HG03095 (cell line): ENCODE measurements around the gene SASH3.
"Not testable (repeated sequence)": the region's sequence is repeated elsewhere in the genome, so short reads cannot be mapped to it uniquely, and the experiment has no call there.

ENCODE experiments used
- ATAC-seq: cut with Tn5 transposase; IDR thresholded peaks from one replicate; pipeline ENCODE4 v1.9.1; 2021; ENCODE audit warnings: moderate library complexity; ENCODE audit not compliant: unreplicated experiment

SASH3 gene

GRCh38 chrX:129779747-129780146, at the start of gene SASH3:
SASH3 (plus strand) TSS chrX:129779949; CDS start chrX:129780098, 149 bp downstream.
- no peak for ATAC-seq

- no peak for ATAC-seq
Observed at GRCh38 chrX:129731228-129731627, 48.5 kb upstream of the SASH3 start.

- no peak for ATAC-seq
Observed at GRCh38 chrX:129732857-129733256, 46.9 kb upstream of the SASH3 start.

DNA sequence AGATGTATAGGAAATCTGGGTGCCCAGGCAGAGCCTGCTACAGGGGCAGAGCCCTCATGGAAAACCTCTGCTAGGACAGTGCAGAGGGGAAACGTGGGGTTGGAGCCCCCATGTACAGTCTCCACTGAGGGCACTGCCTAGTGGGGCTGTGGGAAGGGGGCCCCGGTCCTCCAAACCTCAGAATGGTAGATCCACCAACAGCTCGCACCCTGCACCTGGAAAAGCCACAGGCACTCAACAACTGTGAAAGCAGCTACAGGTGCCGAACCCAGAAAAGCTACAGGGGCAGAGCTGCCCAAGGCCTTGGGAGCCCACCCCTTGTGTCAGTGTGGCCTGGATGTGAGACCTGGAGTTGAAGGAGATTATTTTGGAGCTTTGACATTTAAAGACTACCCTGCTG, 46.4 kb upstream of the SASH3 start:
- ATAC-seq, result no peak

DNA sequence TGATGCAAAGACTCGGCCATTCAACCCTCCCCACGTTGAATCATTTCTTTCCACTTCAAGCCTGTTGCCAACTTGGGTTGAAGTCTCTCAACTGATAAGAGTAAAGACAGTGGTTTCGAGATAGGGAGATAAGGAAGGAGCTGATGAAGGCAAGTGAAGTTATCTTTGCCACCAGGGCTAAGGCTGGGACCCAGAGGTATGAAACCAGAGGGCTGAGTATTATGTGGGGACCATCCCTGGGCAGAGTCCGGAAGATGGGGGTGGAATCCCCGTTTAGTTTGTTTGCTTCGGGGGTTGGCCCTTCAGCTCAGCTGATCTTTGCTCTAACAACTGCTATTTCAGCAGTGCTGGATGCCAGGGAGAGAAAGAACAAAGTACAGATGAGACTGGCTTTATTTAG, 43.3 kb upstream of the SASH3 start:
- no peak for ATAC-seq

DNA sequence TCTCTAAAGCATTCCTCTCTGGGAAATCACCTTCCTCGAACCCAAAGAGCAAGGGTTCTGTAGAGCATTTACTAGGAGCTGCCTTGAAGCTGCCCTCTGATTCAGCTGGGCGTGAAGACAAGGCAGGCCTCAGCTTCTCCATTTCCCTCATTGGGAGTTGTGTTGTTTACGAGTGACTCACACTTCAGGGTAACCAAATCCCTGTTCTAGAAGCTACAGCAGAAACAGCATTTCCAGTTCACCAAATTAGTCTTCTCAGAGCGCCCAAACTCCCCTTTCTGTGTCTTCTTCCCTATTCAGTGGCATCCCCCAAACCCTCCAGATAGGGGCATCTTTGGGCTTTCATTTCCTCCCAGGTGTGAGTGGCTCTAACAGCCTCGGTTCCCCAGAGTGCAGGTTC, 41.8 kb upstream of the SASH3 start:
- no peak for ATAC-seq

GRCh38 chrX:129738466-129739308, 41.1 kb upstream of the SASH3 start, which contains the start of gene XPNPEP2:
XPNPEP2 (plus strand) TSS chrX:129738979; CDS start chrX:129739214, 235 bp downstream.
- no peak for ATAC-seq

DNA sequence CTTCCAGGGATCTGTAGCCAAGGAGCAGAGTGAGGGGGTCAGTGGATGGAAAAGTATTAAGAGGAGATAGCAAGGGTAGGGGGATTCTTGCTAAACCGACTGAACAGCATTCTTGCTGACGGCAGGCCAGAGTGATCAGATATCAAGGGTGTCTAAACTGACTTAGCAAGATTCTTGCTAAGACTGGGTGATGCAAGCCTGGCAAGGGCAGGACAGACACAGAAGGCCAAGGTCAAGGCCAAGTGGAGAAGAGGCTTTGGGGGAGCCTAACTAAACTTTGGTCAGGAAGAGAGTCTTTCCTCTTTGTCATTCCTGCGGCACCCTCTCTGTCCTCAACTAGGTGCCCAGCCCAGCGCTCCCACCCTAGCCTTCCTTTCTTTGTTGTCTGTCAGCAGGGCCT, 40.2 kb upstream of the SASH3 start:
- ATAC-seq, result no peak

- ATAC-seq, result no peak
Observed at GRCh38 chrX:129741880-129742758, 37.6 kb upstream of the SASH3 start.

- not testable (repeated sequence) for ATAC-seq
Observed at GRCh38 chrX:129742759-129743152, 37.0 kb upstream of the SASH3 start.

- ATAC-seq, result no peak
Observed at GRCh38 chrX:129743821-129744220, 35.9 kb upstream of the SASH3 start.

GRCh38 chrX:129744861-129745321, 34.9 kb upstream of the SASH3 start:
- no peak for ATAC-seq

DNA sequence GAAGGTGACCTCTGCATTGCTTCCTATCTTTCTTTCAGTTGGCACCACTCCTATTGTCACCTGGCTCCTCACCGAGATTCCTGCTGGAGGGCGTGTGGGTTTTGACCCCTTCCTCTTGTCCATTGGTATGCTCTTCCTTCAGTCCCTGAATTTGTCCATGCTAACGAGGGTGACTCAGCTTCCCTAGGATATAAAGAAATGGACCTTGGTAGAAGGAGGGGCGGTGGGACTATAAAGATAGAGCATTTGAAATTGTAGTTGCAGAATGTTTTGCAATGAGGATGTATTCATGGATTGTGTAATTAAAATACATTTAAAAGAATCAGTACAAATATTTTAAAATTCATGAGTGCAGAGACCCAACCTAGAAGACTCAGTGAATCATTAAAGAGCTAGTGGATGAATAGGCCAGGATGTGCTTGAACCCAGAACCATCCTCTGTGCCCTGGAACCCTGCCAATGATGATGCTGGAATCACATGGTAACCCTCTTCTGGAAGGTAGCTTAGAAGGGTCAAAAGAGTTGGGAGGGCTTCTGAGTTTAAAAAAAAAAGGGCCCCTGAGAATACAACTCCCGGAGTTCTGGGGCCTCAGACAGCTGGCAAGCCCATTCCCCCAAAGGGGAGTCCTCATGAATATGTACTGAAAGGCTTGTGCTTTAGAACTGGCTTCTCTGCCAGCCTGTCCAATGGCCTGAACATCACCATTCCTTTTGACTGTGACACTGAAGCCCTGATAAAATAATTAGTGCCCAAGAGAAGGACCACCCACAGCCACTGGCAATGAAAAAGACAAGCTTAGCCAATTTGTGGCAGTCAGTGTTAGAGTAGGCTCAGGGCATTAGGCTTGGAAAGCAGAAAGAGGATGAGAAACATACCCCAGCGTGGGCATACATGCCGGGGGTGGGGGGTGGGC, 32.9 kb upstream of the SASH3 start:
- ATAC-seq, result no peak

GRCh38 chrX:129747533-129747932, 32.2 kb upstream of the SASH3 start:
- ATAC-seq, result no peak

- ATAC-seq, result no peak
Observed at GRCh38 chrX:129748305-129748704, 31.4 kb upstream of the SASH3 start.

DNA sequence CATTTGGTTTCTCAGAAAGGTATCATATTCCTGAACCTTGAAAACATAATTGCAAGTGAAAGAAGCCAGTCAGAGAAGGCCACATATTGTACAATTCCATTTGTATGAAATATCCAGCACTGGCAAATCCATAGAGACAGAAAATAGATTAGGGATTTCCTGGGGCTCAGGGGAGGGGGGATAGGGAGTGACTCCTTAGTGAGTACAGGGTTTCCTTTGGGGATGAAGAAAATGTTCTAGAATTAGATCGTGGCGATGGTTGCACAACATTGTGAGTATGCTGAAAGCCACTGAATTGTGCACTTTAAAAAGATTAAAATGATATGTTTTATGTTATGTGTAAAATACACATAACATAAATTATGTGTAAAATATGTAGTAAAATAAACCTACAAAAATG, 30.7 kb upstream of the SASH3 start:
- ATAC-seq, result no peak

GRCh38 chrX:129750971-129751370, 28.8 kb upstream of the SASH3 start:
- no peak for ATAC-seq

- ATAC-seq, result no peak
Observed at GRCh38 chrX:129754056-129755024, 25.4 kb upstream of the SASH3 start.
